ENCODE measurements around the gene TNFRSF8. TPM values are rescaled to one million over a fixed set of nuclear protein-coding genes. Genes with fewer than 3 reads are reported as not detected.

TNFRSF8 gene
- total RNA-seq, 8 experiments from 2014 or later, result 0.31 to 16.0 (median 0.46) TPM

GRCh38 chr1:12146343-12147112, 83.4 kb downstream of the TNFRSF8 start:
- ATAC-seq (replicated peaks in 6 of 8), result no peak
- Histone ChIP-seq H3K4me3 (no peak overlapping the region), H3K27ac (no peak overlapping the region), H3K4me1 (replicated peaks in 1 of 2) (peaks cover 13 to 20% of the 10 kb centered on the region in 2 donors)
- WGBS, 10 experiments, result 67 to 97% (median 83%) methylated on average over 1 to 18 of the region's 20 CpGs; no CpG with 5 or more reads in 3 of the 10 experiments
- in situ Hi-C loops (cut with MboI; ENCODE audit: low pct_unique_long_range_greater_than_20kb in 2 of 9, low sequenced_read_pairs in 9 of 9, unreplicated experiment in 9 of 9), result no loop called here

GRCh38 chr1:12147201-12147701, 84.1 kb downstream of the TNFRSF8 start:
- in situ Hi-C loops (cut with MboI; ENCODE audit: low pct_unique_long_range_greater_than_20kb in 2 of 9, low sequenced_read_pairs in 9 of 9, unreplicated experiment in 9 of 9), result no loop called here
- no peak overlapping the region for H3K27ac ChIP-seq
- peaks cover 10 to 15% of the 10 kb centered on the region in 2 donors for H3K4me1 ChIP-seq (replicated peaks in 1 of 2)
- WGBS, 10 experiments, result 40 to 85% (median 79%) methylated on average over 1 to 8 of the region's 8 CpGs; no CpG with 5 or more reads in 3 of the 10 experiments
- no peak for ATAC-seq (replicated peaks in 6 of 8)
- no peak overlapping the region for H3K4me3 ChIP-seq

GRCh38 chr1:12148160-12148957, 85.3 kb downstream of the TNFRSF8 start:
- Histone ChIP-seq H3K4me1 (replicated peaks in 1 of 2) (peaks cover 2 to 7% of the 10 kb centered on the region in 2 donors), H3K4me3 (no peak overlapping the region), H3K27ac (no peak overlapping the region)
- ATAC-seq (replicated peaks in 6 of 8), result peak in 2 of 8 experiments; percentile 33 to 60
- 58 to 100% (median 90%) methylated on average over 2 to 8 of the region's 8 CpGs for WGBS, 10 experiments
- in situ Hi-C loops (cut with MboI; ENCODE audit: low pct_unique_long_range_greater_than_20kb in 2 of 9, low sequenced_read_pairs in 9 of 9, unreplicated experiment in 9 of 9), result no loop called here

GRCh38 chr1:12148958-12149790, 86.1 kb downstream of the TNFRSF8 start:
- WGBS, 10 experiments, result 0 to 100% (median 91%) methylated on average over 1 to 5 of the region's 5 CpGs
- ATAC-seq (replicated peaks in 6 of 8), result no peak
- no peak overlapping the region for H3K4me3 ChIP-seq
- H3K27ac ChIP-seq, result no peak overlapping the region
- in situ Hi-C loops (cut with MboI; ENCODE audit: low pct_unique_long_range_greater_than_20kb in 2 of 9, low sequenced_read_pairs in 9 of 9, unreplicated experiment in 9 of 9), result no loop called here
- peaks cover 0 to 3% of the 10 kb centered on the region in 2 donors for H3K4me1 ChIP-seq (replicated peaks in 1 of 2)

- Histone ChIP-seq H3K4me3 (no peak overlapping the region), H3K4me1 (replicated peaks in 1 of 2) (peaks cover 0 to 3% of the 10 kb centered on the region in 2 donors), H3K27ac (no peak overlapping the region)
- ATAC-seq (replicated peaks in 6 of 8), result no peak
- 60 to 91% (median 82%) methylated on average over 1 to 5 of the region's 6 CpGs; no CpG with 5 or more reads in 2 of the 10 experiments for WGBS, 10 experiments
- in situ Hi-C loops (cut with MboI; ENCODE audit: low pct_unique_long_range_greater_than_20kb in 2 of 9, low sequenced_read_pairs in 9 of 9, unreplicated experiment in 9 of 9), result no loop called here
Measured at GRCh38 chr1:12149791-12150175, 86.7 kb downstream of the TNFRSF8 start.

GRCh38 chr1:12150456-12151200, 87.5 kb downstream of the TNFRSF8 start:
- no peak overlapping the region for H3K4me3 ChIP-seq
- in situ Hi-C loops (cut with MboI; ENCODE audit: low pct_unique_long_range_greater_than_20kb in 2 of 9, low sequenced_read_pairs in 9 of 9, unreplicated experiment in 9 of 9), result no loop called here
- H3K27ac ChIP-seq, result no peak overlapping the region
- H3K4me1 ChIP-seq (replicated peaks in 1 of 2), result peaks cover 0 to 3% of the 10 kb centered on the region in 2 donors
- WGBS, 10 experiments, result 82 to 100% (median 92%) methylated on average over 1 to 8 of the region's 9 CpGs; no CpG with 5 or more reads in 2 of the 10 experiments
- ATAC-seq (replicated peaks in 6 of 8), result no peak

- Histone ChIP-seq H3K4me1 (replicated peaks in 1 of 2) (peaks cover 0 to 3% of the 10 kb centered on the region in 2 donors), H3K27ac (no peak overlapping the region), H3K4me3 (no peak overlapping the region)
- 60 to 100% (median 100%) methylated on average over 1 to 2 of the region's 2 CpGs; no CpG with 5 or more reads in 3 of the 10 experiments for WGBS, 10 experiments
- ATAC-seq (replicated peaks in 6 of 8), result no peak
- in situ Hi-C loops (cut with MboI; ENCODE audit: low pct_unique_long_range_greater_than_20kb in 2 of 9, low sequenced_read_pairs in 9 of 9, unreplicated experiment in 9 of 9), result no loop called here
Measured at GRCh38 chr1:12151465-12151864, 88.4 kb downstream of the TNFRSF8 start.

- H3K4me3 ChIP-seq, result no peak overlapping the region
- H3K4me1 ChIP-seq (replicated peaks in 1 of 2), result no peaks in the 10 kb centered on the region
- H3K27ac ChIP-seq, result no peak overlapping the region
- no peak for ATAC-seq (replicated peaks in 6 of 8)
- in situ Hi-C loops (cut with MboI; ENCODE audit: low pct_unique_long_range_greater_than_20kb in 2 of 9, low sequenced_read_pairs in 9 of 9, unreplicated experiment in 9 of 9), result no loop called here
- WGBS, 10 experiments, result 81 to 100% (median 95%) methylated on average over 1 to 7 of the region's 7 CpGs; no CpG with 5 or more reads in 1 of the 10 experiments
Measured at GRCh38 chr1:12152113-12152891, 89.2 kb downstream of the TNFRSF8 start.

- WGBS, 10 experiments, result 0 to 82% (median 64%) methylated on average over 1 to 11 of the region's 13 CpGs
- in situ Hi-C loops (cut with MboI; ENCODE audit: low pct_unique_long_range_greater_than_20kb in 2 of 9, low sequenced_read_pairs in 9 of 9, unreplicated experiment in 9 of 9), result no loop called here
- no peak overlapping the region for H3K27ac ChIP-seq
- H3K4me3 ChIP-seq, result no peak overlapping the region
- ATAC-seq (replicated peaks in 6 of 8), result peak in 5 of 8 experiments; percentile 31 to 63 (median 55)
- H3K4me1 ChIP-seq (replicated peaks in 1 of 2), result peaks cover 3 to 4% of the 10 kb centered on the region in 2 donors
Measured at GRCh38 chr1:12153181-12153785, 90.2 kb downstream of the TNFRSF8 start.

GRCh38 chr1:12155328-12155727, 92.2 kb downstream of the TNFRSF8 start:
- 77 to 100% (median 100%) methylated on average over 1 to 2 of the region's 2 CpGs; no CpG with 5 or more reads in 3 of the 10 experiments for WGBS, 10 experiments
- in situ Hi-C loops (cut with MboI; ENCODE audit: low pct_unique_long_range_greater_than_20kb in 2 of 9, low sequenced_read_pairs in 9 of 9, unreplicated experiment in 9 of 9), result no loop called here
- H3K27ac ChIP-seq, result no peak overlapping the region
- ATAC-seq (replicated peaks in 6 of 8), result no peak
- peaks cover 3 to 10% of the 10 kb centered on the region in 2 donors for H3K4me1 ChIP-seq (replicated peaks in 1 of 2)
- no peak overlapping the region for H3K4me3 ChIP-seq

Data from motor neuron (in vitro differentiated cells).